Gastrocnemius medialis (tissue), 4 donors: Measurements from ENCODE around the gene PELI3. TPM values are rescaled to one million over a fixed set of nuclear protein-coding genes. Genes with fewer than 3 reads are reported as not detected.
A peak's percentile ranks its signal among the peaks of the same experiment; 100 is the strongest.

Source experiments
- ATAC-seq, 2 donors: fragments of 150-250 bp; one replicate each; pipeline ENCODE4 v1.9.1; 2016
- DNase-seq, 2 donors: peaks; one replicate each; pipeline ENCODE4 v3.0.0-alpha.2; 2019
- H3K27ac ChIP-seq, 4 donors: fragments of 200-600 bp; sonication (generic); 1 replicate in 1 of 4; 2 replicates in 3 of 4; pipeline ENCODE4 v1.5.1; 2016 to 2018; ENCODE audit warnings: mild to moderate bottlenecking in 2 of 4, moderate library complexity in 1 of 4
- H3K27me3 ChIP-seq, 3 donors: fragments of 200-600 bp; sonication (generic) in 2 of 3; 1 replicate in 1 of 3; 2 replicates in 2 of 3; pipeline versions ENCODE4 v1.5.1 to v1.6.0; 2016 to 2019; ENCODE audit warnings: mild to moderate bottlenecking in 1 of 3, moderate library complexity in 1 of 3
- H3K36me3 ChIP-seq, 2 donors: fragments of 200-600 bp; sonication (generic) in 1 of 2; one replicate each; pipeline ENCODE4 v1.5.1; 2017 to 2018
- H3K4me1 ChIP-seq, 2 donors: fragments of 200-600 bp; sonication (generic) in 1 of 2; one replicate each; pipeline ENCODE4 v1.5.1; 2016 to 2017; ENCODE audit warnings: mild to moderate bottlenecking in 2 of 2
- H3K4me3 ChIP-seq, 4 donors: fragments of 200-600 bp; sonication (generic) in 3 of 4; 1 replicate in 1 of 4; 2 replicates in 3 of 4; pipeline ENCODE4 v1.5.1; 2016 to 2019; ENCODE audit warnings: mild to moderate bottlenecking in 2 of 4
- H3K9me3 ChIP-seq, 3 donors: fragments of 200-600 bp; sonication (generic) in 2 of 3; 1 replicate in 1 of 3; 2 replicates in 2 of 3; pipeline ENCODE4 v1.5.1; 2016 to 2019
- CTCF ChIP-seq, 5 experiments: fragments of 450-650 bp in 3 of 5; fragments of 200-600 bp in 2 of 5; sonication (generic) in 2 of 5; IDR thresholded peaks in 4 of 5; conservative IDR thresholded peaks in 1 of 5; 1 replicate in 4 of 5; 2 replicates in 1 of 5; pipeline ENCODE4 v1.5.1; 2016 to 2019; ENCODE audit warnings: antibody characterized with exemption in 5 of 5, mild to moderate bottlenecking in 3 of 5, moderate library complexity in 3 of 5
- POLR2A ChIP-seq, 2 donors: fragments of 450-650 bp; IDR thresholded peaks; one replicate each; pipeline ENCODE4 v1.6.1; 2017; ENCODE audit warnings: antibody characterized with exemption in 2 of 2, mild to moderate bottlenecking in 2 of 2, moderate library complexity in 2 of 2
- in situ Hi-C, 4 donors: fragments of 200-750 bp; cut with MboI; loops; one replicate each; pipeline versions ENCODE4 v1.15.0 to v1.8.0; 2017; ENCODE audit warnings: low sequenced_read_pairs in 4 of 4
- intact Hi-C: fragments of 100-400 bp; cut with DNase I; formaldehyde crosslinking; loops from one replicate; pipeline ENCODE4 v1.15.1; 2023; ENCODE audit warnings: low total_unique reads
- total RNA-seq, 4 donors: library from RNA; depleted of rRNA; stranded (reverse); fragments of >200 nt; gene quantifications; one replicate each; pipeline versions ENCODE4 v1.1.0 to v1.2.3, GENCODE V29; 2016

PELI3 gene
- total RNA-seq, 4 donors from 2014 or later = 26.1 to 55.9 (median 37.3) TPM

- ATAC-seq (no peak), DNase-seq (no peak)
- Histone ChIP-seq H3K27ac (no peak overlapping the region), H3K4me3 (no peak overlapping the region), H3K27me3 (no peaks in the 10 kb centered on the region), H3K9me3 (no peaks in the 10 kb centered on the region), H3K4me1 (peaks cover 6 to 10% of the 10 kb centered on the region in 2 donors), H3K36me3 (no peaks in the 10 kb centered on the region)
- no peak for TF ChIP-seq POLR2A (IDR thresholded peaks at IDR 0.05)
- no peak for TF ChIP-seq CTCF (IDR thresholded peaks at IDR 0.05 in 4 of 5, conservative IDR thresholded peaks at IDR 0.05 in 1 of 5)
- intact Hi-C loops (loop anchor here (5.0 kb wide), 1 partner anchor 172 kb away; the partner anchor contains the start of gene RBM4), in situ Hi-C loops (no loop called here)
These were observed 1.8 kb upstream of the PELI3 start for GRCh38 chr11:66464916-66465315.

DNA sequence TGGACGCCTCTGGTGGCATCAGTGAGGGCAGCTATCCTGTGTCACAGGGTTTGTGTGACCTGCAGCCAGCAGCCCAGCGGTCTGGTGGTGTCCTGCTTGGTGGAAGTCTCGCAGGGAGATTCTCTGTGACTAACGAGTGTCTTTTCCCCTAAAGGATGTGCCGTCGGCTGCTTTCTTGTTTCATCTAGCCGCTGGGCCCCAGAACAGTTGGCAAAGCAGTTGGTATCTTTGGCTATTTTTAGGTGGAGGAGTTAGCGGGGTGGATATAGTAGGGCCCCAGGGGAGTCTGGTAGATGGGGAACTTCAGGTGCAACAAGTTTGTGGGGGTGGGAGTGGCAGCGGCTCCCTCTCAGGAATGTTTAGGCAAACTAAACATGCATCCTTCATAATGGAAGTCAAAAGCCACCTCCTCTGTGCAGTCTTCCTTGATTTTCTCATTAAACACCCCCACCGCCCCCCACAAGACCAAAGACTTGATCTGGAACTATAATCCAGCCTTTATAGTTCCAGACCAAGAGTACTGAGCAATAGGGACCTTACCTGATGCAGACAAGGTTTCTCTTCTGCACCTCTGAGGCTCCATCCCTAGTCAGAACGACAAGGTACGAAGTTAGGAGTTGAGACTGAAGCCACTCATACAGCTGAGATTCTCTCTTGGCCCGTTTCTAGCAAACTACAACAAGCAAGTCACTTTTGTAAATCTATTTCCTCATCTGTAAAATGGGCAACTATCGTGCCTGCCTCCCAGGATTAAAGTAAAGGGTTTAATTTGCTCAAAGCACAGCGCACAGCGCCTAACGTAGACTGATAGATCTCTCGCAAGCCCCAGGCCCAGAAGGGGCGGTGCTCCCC lies 1.1 kb upstream of the PELI3 start:
- intact Hi-C loops (loop anchor here (1.0 to 5.0 kb wide), 4 partner anchors 15 to 213 kb away; partner anchors contain the start of genes BBS1, DPP3 and RBM4), in situ Hi-C loops (no loop called here)
- Histone ChIP-seq H3K36me3 (peaks cover 0 to 2% of the 10 kb centered on the region in 2 donors), H3K27ac (peak overlapping the region; percentile 73 to 81 (median 78)), H3K4me1 (peaks cover 6 to 10% of the 10 kb centered on the region in 2 donors), H3K9me3 (no peaks in the 10 kb centered on the region), H3K4me3 (peak overlapping the region; percentile 55 to 89 (median 70)), H3K27me3 (no peaks in the 10 kb centered on the region)
- TF ChIP-seq CTCF (IDR thresholded peaks at IDR 0.05 in 4 of 5, conservative IDR thresholded peaks at IDR 0.05 in 1 of 5) (no peak), POLR2A (IDR thresholded peaks at IDR 0.05) (no peak)
- no peak for DNase-seq
- no peak for ATAC-seq

- peak overlapping the region; percentile 46 to 80 (median 70) for H3K27ac ChIP-seq
- peak in 4 of 5 experiments; percentile 44 to 67 (median 54) for TF ChIP-seq CTCF (IDR thresholded peaks at IDR 0.05 in 4 of 5, conservative IDR thresholded peaks at IDR 0.05 in 1 of 5)
- TF ChIP-seq POLR2A (IDR thresholded peaks at IDR 0.05) = no peak
- H3K36me3 ChIP-seq = peaks cover 0 to 15% of the 10 kb centered on the region in 2 donors
- no peak for DNase-seq
- ATAC-seq = peak; percentile 51 to 61
- peaks cover 6 to 10% of the 10 kb centered on the region in 2 donors for H3K4me1 ChIP-seq
- intact Hi-C loops = loop anchor here (2.0 to 5.0 kb wide), 2 partner anchors 44 to 170 kb away; partner anchors contain the start of genes BBS1 and RBM4
- H3K4me3 ChIP-seq = peak overlapping the region; percentile 61 to 75 (median 70)
- in situ Hi-C loops = no loop called here
- no peaks in the 10 kb centered on the region for H3K9me3 ChIP-seq
- no peaks in the 10 kb centered on the region for H3K27me3 ChIP-seq
These were observed 442 bp downstream of the PELI3 start for GRCh38 chr11:66467034-66467659.

GRCh38 chr11:66467756-66468155 lies 1.1 kb downstream of the PELI3 start:
- no peak for ATAC-seq
- no peak for TF ChIP-seq CTCF (IDR thresholded peaks at IDR 0.05 in 4 of 5, conservative IDR thresholded peaks at IDR 0.05 in 1 of 5)
- peak overlapping the region in 3 of 4 donors; percentile 46 to 73 (median 68) for H3K27ac ChIP-seq

More at GRCh38 chr11:66467756-66468155, 1.1 kb downstream of the PELI3 start:
- Histone ChIP-seq H3K9me3 (no peaks in the 10 kb centered on the region), H3K36me3 (peaks cover 0 to 21% of the 10 kb centered on the region in 2 donors), H3K4me1 (peaks cover 6 to 10% of the 10 kb centered on the region in 2 donors), H3K4me3 (peak overlapping the region; percentile 61 to 75 (median 70)), H3K27me3 (no peaks in the 10 kb centered on the region)
- no peak for DNase-seq
- in situ Hi-C loops (no loop called here), intact Hi-C loops (loop anchor here (2.0 to 5.0 kb wide), 2 partner anchors 43 to 170 kb away; partner anchors contain the start of genes BBS1 and RBM4)
